ENCODE results near the gene DEGS1.

DNA sequence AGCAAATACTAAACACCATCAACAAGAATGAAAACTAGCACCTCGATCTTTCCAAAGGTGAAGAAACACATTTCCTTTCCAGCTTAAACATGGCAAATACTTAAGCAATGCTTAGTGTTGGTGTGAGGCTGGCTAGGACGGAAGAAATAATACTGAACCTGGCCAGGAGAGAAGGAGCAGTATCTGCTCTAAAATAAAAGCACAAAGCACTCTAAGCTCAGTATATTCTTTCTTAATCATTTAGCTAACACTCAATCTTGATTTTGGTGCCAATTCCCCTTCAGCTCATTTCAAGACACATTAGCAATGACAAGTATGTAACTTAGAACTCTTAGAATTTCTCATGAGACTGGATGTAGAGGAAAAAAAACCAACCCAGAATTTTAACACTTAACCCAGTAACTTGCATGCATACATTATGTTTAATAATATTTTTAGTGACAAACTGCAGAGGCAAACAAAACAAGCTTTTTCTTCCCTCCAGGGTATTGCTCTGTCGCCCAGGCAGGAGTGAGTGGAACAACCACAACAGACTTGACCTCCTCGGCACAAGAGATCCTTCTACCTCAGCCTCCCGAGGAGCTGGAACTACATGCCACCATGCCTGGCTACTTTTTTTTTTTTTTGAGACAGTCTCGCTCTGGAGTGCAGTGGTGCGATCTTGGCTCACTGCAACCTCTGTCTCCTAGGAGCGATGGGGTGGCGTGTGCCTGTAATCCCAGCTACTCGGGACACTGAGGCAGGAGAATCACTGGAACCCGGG is 54.3 kb downstream of the DEGS1 start:
- TF ChIP-seq POLR2AphosphoS5 (IDR thresholded peaks at IDR 0.05; ENCODE audit: borderline replicate concordance, low read depth, low read length) (no peak), EZH2 (IDR thresholded peaks at IDR 0.05) (no peak), FOXP2 (optimal IDR thresholded peaks at IDR 0.05; ENCODE audit: control extremely low read depth, extremely low read length, insufficient read depth) (no peak)
